BE2C (cell line): ENCODE measurements around the gene TIGD3.

ENCODE experiments used
- DNase-seq: peaks from one replicate; pipeline ENCODE4 v3.0.0-alpha.2; 2020
- H3K27me3 ChIP-seq: fragments of 250-450 bp; sonication (Bioruptor Pico); 2 replicates; pipeline ENCODE4 v1.5.1; 2020; ENCODE audit warnings: mild to moderate bottlenecking
- H3K36me3 ChIP-seq: fragments of 250-450 bp; sonication (Bioruptor Pico); 2 replicates; pipeline ENCODE4 v1.5.1; 2020; ENCODE audit warnings: mild to moderate bottlenecking
- H3K4me1 ChIP-seq: fragments of 250-450 bp; sonication (Bioruptor Pico); 2 replicates; pipeline ENCODE4 v1.5.1; 2020
- H3K4me3 ChIP-seq: 2 replicates; pipeline ENCODE4 v1.5.1; 2011; ENCODE audit warnings: low read depth, low read length
- H3K9me3 ChIP-seq: fragments of 250-450 bp; sonication (Bioruptor Pico); 2 replicates; pipeline ENCODE4 v1.5.1; 2020
- TF ChIP-seq, protein P1 (sequence below): IDR thresholded peaks from 2 replicates; pipeline ENCODE4 v1.5.1; 2012; ENCODE audit warnings: mild to moderate bottlenecking, low read depth, low read length

TIGD3 gene

DNA sequence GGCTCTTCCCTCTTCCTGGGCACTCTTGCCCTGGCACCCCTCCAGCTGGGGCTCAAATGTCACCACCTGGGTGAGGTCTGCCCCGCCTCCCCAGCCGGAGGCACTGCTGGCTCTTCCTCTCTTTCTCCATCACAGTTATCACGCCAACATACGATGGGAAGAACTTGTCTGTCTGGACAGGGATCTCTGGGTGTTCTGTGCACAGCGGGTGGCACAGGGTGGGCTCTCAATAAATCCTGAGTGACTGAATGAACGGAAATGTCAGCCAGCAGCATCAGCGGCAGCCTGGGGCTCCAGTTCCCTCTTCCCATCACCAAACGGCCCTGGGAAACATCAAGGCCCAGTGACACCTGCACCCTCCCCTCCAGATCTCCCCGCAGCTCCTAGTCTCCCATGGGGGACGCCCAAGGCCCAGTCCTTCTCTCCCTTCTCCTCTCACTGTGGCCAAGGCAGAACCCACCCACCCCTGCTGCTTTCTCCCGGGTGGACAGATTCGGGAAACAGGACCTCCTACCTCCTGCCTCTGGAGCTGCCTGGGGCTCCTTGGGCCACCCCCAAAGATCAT is 28.3 kb downstream of the TIGD3 start:
- peak overlapping the region; percentile 48 for H3K4me3 ChIP-seq
- H3K36me3 ChIP-seq: no peaks in the 10 kb centered on the region
- TF ChIP-seq, protein P1, sequence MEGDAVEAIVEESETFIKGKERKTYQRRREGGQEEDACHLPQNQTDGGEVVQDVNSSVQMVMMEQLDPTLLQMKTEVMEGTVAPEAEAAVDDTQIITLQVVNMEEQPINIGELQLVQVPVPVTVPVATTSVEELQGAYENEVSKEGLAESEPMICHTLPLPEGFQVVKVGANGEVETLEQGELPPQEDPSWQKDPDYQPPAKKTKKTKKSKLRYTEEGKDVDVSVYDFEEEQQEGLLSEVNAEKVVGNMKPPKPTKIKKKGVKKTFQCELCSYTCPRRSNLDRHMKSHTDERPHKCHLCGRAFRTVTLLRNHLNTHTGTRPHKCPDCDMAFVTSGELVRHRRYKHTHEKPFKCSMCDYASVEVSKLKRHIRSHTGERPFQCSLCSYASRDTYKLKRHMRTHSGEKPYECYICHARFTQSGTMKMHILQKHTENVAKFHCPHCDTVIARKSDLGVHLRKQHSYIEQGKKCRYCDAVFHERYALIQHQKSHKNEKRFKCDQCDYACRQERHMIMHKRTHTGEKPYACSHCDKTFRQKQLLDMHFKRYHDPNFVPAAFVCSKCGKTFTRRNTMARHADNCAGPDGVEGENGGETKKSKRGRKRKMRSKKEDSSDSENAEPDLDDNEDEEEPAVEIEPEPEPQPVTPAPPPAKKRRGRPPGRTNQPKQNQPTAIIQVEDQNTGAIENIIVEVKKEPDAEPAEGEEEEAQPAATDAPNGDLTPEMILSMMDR: no peak
- peak; percentile 80 for DNase-seq
- H3K4me1 ChIP-seq: no peaks in the 10 kb centered on the region
- no peaks in the 10 kb centered on the region for H3K27me3 ChIP-seq
- H3K9me3 ChIP-seq: no peaks in the 10 kb centered on the region

DNA sequence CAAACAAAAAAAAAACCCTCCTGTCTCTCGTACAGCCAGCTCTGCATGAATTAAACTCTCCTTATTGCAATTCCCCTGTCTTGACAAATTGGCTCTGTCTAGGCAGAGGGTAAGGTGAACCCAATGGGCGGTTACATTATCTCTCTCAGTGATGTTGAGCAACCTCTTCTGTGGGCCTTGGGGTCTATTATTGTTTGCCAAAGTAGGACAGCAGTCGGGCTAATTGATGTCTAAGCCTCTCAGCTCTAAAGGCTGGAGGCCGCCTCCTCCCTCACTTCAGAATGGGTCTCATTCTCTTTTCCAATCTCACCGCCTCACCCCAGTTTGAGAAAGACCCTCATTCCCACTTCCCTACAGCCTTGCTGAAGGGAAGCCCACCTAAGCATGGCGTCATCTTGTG is 29.2 kb downstream of the TIGD3 start:
- Histone ChIP-seq H3K27me3 (no peaks in the 10 kb centered on the region), H3K4me1 (no peaks in the 10 kb centered on the region), H3K36me3 (no peaks in the 10 kb centered on the region), H3K4me3 (no peak overlapping the region), H3K9me3 (no peaks in the 10 kb centered on the region)
- no peak for DNase-seq
- TF ChIP-seq, protein P1: no peak

DNA sequence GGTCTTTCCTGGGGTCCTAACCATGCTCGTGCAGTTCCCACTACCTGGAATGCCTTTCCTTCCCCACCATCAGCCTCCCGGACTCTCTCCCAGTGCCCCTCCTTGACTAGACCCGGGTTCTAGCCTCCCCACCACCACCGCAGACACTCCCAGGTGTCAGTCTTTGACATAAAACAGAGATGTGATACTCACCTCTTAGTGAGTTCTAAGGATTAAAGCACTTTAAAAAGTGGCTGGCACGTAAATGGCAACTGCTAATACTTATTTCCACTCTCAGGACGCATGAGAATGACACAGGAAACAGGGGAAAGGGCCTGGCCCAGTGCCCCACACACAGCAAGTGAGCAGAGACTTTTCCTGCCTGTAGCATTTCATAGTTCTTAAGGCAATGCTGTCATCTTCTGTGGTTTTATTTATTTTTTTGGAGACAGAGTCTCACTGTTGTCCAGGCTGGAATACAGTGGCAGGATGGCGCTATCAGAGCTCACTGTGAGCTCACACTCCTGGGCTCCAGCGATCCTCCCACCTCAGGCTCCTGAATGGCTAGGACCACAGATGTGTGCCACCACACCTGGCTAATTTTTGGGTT is 29.8 kb downstream of the TIGD3 start:
- Histone ChIP-seq H3K4me3 (no peak overlapping the region), H3K4me1 (no peaks in the 10 kb centered on the region)

DNA sequence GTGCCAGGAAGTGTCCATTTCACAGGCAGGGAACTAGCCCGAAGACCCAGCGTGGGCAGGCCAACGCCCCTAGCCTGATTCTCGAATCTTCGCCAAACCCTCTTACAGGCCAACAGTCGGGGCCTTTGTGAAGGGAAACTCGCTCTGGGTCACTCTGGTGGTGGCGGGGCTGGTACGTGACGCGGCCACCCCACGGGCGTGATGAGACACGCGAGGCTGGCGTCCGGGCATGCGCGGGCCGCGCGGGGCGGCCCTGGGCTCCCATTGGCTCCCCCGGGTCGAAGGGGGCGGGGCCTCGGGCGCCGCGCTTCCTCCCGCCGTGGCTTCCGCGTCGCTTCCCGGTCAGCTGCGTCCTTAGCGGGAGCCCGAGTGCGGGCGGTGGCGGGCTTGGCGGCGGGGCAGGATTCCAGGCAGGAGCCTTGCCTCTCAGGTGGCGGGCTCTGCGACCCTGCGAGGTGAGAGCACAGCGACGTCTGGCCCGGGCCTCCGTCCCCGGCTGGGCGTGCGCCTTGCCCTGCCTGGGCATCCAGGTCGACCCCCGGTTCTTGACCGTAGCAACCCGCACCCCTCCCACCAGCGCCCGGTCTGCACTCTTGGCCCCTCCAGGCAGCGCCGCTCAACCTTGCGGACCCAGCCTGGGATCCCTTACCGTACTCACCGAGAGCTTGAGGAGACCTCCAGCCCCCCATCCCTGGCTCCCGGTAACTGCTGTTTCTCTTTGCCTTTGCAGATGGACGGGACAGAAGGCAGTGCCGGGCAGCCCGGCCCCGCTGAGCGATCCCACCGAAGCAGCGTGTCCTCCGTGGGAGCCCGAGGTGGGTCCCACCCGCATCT is 32.0 kb downstream of the TIGD3 start, which contains the start of gene FRMD8:
TSS of gene FRMD8 (plus strand) at position 331 of the 834 bp plus-strand sequence. CDS start at position 731, 400 bp downstream.
- Histone ChIP-seq H3K4me1 (no peaks in the 10 kb centered on the region), H3K9me3 (no peaks in the 10 kb centered on the region), H3K4me3 (peak within 1 kb of the TSS; percentile 70), H3K36me3 (no peaks in the 10 kb centered on the region), H3K27me3 (no peaks in the 10 kb centered on the region)
- DNase-seq: peak; percentile 84
- TF ChIP-seq, protein P1: no peak

More for the DNA sequence above, 29.8 kb downstream of the TIGD3 start:
- no peaks in the 10 kb centered on the region for H3K9me3 ChIP-seq
- TF ChIP-seq, protein P1: no peak
- H3K36me3 ChIP-seq: no peaks in the 10 kb centered on the region
- no peaks in the 10 kb centered on the region for H3K27me3 ChIP-seq
- no peak for DNase-seq

DNA sequence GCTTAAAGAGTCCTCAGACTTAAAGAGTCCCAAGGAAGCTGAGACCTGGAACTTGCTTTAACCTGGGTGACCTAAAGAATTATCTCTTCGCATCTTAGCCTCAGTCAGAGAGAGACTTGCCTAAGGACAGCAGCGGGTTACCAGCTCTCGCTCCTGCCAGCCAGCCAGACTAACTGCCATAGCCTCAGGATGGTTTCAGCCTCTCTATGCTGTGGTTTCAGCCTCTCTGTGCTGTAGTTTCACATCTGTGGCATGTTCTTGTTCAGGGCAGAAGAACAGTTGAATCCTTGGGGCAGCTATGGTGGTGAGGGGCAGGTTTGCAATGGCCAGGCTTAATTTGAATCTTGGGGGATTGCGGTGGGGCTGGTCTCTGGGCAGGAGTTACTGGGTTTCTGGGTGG is 34.2 kb downstream of the TIGD3 start:
- TF ChIP-seq, protein P1: no peak
- Histone ChIP-seq H3K9me3 (no peaks in the 10 kb centered on the region), H3K36me3 (no peaks in the 10 kb centered on the region), H3K27me3 (no peaks in the 10 kb centered on the region), H3K4me1 (no peaks in the 10 kb centered on the region), H3K4me3 (no peak overlapping the region)
- DNase-seq: no peak
